ENCODE data around the gene CDH13.

GRCh38 chr16:83439412-83439811 is 812.6 kb downstream of the CDH13 start:
- TF ChIP-seq OSR1 (CRISPR knock-in tag; IDR thresholded peaks at IDR 0.05) = no peak
- no peak for TF ChIP-seq RARB (CRISPR knock-in tag; IDR thresholded peaks at IDR 0.05)
- TF ChIP-seq CSRNP3 (CRISPR knock-in tag; IDR thresholded peaks at IDR 0.05) = no peak
- TF ChIP-seq ESRRG (CRISPR knock-in tag; IDR thresholded peaks at IDR 0.05) = no peak
- TF ChIP-seq ZFP30 (CRISPR knock-in tag; IDR thresholded peaks at IDR 0.05) = no peak
- no peak for TF ChIP-seq TCF4 (CRISPR knock-in tag; IDR thresholded peaks at IDR 0.05; ENCODE audit: borderline replicate concordance)
- TF ChIP-seq SNAI2 (CRISPR knock-in tag; IDR thresholded peaks at IDR 0.05) = no peak
- TF ChIP-seq, protein P1, sequence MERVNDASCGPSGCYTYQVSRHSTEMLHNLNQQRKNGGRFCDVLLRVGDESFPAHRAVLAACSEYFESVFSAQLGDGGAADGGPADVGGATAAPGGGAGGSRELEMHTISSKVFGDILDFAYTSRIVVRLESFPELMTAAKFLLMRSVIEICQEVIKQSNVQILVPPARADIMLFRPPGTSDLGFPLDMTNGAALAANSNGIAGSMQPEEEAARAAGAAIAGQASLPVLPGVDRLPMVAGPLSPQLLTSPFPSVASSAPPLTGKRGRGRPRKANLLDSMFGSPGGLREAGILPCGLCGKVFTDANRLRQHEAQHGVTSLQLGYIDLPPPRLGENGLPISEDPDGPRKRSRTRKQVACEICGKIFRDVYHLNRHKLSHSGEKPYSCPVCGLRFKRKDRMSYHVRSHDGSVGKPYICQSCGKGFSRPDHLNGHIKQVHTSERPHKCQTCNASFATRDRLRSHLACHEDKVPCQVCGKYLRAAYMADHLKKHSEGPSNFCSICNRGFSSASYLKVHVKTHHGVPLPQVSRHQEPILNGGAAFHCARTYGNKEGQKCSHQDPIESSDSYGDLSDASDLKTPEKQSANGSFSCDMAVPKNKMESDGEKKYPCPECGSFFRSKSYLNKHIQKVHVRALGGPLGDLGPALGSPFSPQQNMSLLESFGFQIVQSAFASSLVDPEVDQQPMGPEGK (CRISPR knock-in tag; IDR thresholded peaks at IDR 0.05; ENCODE audit: borderline replicate concordance) = no peak
- TF ChIP-seq ZC3H10 (CRISPR knock-in tag; IDR thresholded peaks at IDR 0.05) = no peak
- no peak for TF ChIP-seq ZFP3 (CRISPR knock-in tag; IDR thresholded peaks at IDR 0.05)
- no peak for TF ChIP-seq CSDC2 (CRISPR knock-in tag; IDR thresholded peaks at IDR 0.05)

Measured in SK-N-SH treated with all-trans-retinoic acid at 6 μM for 48 hours (cell line).